Measurements from ENCODE around the gene MAGI1. TPM values are rescaled to one million over a fixed set of nuclear protein-coding genes. Genes with fewer than 3 reads are reported as not detected.
"Not testable (repeated sequence)": the region's sequence is repeated elsewhere in the genome, so short reads cannot be mapped to it uniquely, and the experiment has no call there.

The MAGI1 gene
- total RNA-seq, result 74.8 TPM
- long read RNA-seq, partial matches to known transcripts, result 7 of 97 reads
- long read RNA-seq, other reads (novel, unspliced or antisense), result 90 of 97 reads

- peak; percentile 93 for DNase-seq (ENCODE audit: low spot score)
These were observed at the start of gene MAGI1 for GRCh38 chr3:66038726-66039589. MAGI1 (minus strand) TSS chr3:66038918; CDS start chr3:66038308, 610 bp downstream.

DNA sequence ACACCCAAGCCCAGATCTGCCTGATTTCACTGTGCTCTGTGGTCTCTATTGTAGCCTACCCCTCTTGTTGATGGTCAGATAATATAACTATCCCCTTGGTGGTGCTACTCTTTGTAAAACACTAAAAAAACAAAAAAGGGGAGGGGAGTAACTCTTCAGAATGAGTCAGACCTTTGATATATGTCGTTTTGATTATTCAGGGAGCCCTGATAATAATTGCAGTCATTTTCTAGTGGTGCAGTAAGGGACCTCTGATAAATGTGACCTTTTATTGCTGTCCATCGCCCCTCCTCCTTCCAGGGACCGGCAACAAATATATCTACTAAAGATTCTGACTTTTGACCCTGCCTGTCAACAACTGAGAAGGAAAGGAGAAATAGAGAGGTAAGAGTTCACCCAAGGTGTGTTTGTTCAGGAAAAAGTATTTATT is 45.1 kb upstream of the MAGI1 start:
- no peak for DNase-seq (ENCODE audit: low spot score)

DNA sequence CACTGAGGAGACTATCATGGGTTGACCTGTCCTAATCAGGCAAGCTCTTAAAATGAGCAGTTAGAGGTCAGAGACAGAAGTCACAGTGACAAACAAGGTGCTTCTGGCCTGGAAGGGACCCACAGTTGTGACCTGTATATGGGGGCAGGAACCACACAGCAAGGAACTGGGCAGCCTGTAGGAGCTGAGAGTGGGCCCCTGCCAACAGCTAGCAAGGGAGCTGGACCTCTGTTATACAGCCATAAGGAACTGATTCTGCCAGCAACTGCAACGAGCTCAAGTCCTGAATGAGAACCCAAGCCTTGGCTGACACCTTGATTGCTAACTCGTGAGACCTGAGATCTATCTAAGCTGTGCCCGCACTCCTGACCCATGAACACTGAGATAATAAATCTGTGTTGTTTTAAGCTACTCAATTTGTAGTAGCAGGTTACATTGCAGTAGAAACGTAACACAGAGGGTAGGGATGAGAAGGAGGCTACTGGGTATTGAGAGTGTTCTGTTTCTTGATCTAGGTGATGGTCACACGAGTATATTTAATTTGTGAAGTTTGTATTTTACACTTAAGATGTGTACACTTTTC is 44.5 kb upstream of the MAGI1 start:
- DNase-seq (ENCODE audit: low spot score), result no peak

DNA sequence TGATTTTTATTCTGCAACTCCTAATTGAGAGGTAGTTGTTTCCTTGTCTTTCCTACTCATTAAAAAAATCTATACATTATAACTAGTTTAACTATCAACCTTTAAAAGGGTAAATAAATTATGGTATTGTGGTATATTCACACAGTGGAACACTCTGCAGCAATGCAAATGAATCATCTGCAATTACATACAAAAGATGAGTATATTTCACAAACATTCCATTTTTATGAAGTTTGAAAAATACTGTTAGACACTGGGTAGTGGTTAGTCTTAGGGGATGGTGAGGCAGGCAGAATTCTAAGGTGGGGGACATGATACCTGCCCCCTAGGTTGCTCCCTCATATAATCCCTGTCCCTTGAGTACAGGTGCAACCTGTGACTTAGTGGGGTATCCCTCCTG is 44.0 kb upstream of the MAGI1 start:
- DNase-seq (ENCODE audit: low spot score), result no peak

DNA sequence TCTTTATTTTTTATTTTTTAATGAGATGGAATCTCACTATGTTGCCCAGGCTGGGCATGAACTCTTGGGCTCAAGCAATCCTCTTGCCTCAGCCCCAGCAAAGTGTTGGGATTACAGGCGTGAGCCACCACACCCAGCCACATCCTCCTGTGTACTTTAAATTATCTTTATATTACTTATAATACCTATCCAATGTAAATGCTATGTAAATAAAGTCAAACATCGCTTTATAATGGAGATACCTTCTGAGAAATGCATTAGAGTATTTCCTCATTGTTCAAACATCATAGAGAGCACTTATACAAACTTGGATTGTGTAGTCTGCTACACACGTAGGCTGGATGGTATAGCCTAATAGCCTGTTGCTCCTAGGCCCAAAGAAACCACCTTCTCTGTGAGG is 41.4 kb upstream of the MAGI1 start:
- DNase-seq (ENCODE audit: low spot score), result no peak

DNA sequence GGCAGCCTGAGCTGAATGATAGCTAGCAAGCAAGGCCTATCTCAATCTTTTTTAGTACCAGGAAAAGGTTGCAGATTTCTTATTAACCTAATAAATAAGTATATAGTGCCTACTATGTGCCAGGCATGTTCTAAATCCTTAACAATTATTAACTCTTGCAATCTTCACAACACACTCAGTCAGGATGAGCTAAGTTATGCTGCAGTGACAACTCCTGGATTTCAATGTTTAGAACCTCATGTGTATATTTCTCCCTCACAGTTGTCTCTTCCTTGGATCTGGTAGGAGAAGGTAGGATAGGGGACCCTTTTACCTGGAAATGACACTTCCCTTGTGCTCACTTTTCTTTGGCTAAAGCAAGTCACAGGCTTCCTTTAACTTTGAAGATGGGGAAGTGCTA is 39.3 kb upstream of the MAGI1 start:
- no peak for DNase-seq (ENCODE audit: low spot score)

DNA sequence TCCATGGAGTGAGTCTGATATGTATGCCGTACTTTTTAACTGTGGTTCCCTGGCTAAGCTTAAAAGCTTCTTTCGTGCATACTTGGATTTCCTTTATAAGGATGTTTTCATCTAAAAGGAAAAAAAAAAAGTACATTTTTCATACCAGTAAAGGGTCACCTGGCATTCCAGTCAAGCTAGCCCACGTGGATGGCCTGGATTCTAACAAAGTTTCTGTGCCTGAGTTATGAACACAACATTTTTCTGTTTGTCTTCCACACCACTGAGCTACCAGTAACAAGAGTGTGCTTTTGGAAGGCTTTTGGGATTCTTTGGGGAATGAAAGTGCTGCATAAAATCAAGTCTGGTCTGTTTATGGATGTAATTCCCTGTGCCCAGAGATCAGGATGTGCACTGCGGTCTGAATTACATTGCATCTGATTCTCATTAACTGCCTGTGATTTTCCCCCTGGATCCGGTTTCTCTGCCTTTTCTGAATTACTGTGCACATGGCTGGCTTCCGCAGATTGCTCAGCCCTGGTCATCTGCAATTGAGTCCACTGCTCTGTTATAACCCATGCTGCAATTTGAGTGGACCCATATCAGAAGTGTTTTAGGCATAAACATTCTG is 38.2 kb upstream of the MAGI1 start:
- no peak for DNase-seq (ENCODE audit: low spot score)

GRCh38 chr3:66075281-66075680 is 36.6 kb upstream of the MAGI1 start:
- DNase-seq (ENCODE audit: low spot score), result no peak

- no peak for DNase-seq (ENCODE audit: low spot score)
These were observed 34.9 kb upstream of the MAGI1 start for GRCh38 chr3:66073464-66074141.

- no peak for DNase-seq (ENCODE audit: low spot score)
These were observed 29.5 kb upstream of the MAGI1 start for GRCh38 chr3:66068255-66068654.

GRCh38 chr3:66066963-66067617 is 28.4 kb upstream of the MAGI1 start:
- no peak for DNase-seq (ENCODE audit: low spot score)

DNA sequence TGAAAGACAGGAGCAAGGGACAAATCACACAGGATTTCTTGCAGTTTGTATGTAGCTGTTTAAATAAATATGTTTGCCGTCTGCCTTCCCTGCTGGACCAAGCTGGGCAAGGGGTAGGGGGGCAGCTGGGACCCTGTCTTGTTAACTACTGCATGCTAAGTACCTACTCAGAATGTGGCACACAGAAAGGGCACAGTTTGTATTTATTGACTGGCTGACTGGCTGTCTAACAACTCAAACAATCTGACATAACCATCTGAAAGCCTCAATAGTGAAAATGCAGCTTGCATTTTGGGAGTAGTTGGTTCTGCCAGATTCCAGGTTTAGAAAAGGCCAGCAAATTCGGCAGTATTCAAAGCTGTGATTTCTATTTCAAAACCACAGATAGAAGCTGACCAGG is 16.6 kb upstream of the MAGI1 start:
- DNase-seq (ENCODE audit: low spot score), result no peak

- no peak for DNase-seq (ENCODE audit: low spot score)
These were observed 14.9 kb upstream of the MAGI1 start for GRCh38 chr3:66053550-66054094.

- DNase-seq (ENCODE audit: low spot score), result no peak
These were observed 14.2 kb upstream of the MAGI1 start for GRCh38 chr3:66052721-66053549.

GRCh38 chr3:66050821-66051220 is 12.1 kb upstream of the MAGI1 start:
- DNase-seq (ENCODE audit: low spot score), result no peak

GRCh38 chr3:66048051-66048395 is 9.3 kb upstream of the MAGI1 start:
- DNase-seq (ENCODE audit: low spot score), result no peak

GRCh38 chr3:66047311-66048050 is 8.8 kb upstream of the MAGI1 start:
- DNase-seq (ENCODE audit: low spot score), result no peak

DNA sequence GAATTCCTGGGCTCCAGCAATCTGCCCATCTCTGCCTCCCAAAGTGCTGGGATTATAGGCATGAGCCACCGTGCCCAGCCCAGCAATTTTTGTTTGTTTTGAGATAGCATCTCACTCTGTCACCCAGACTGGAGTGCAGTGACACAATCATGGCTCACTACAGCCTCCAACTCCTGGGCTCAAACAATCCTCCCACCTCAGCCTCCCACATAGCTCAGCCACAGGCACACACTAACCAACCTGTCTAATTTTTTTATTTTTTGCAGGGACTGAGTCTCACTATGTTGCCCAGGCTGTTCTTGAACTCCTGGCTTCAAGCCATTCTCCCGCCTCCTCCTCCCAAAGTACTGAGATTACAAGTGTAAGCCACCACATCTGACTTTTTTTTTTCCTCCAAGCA is 7.6 kb upstream of the MAGI1 start:
- not testable (repeated sequence) for DNase-seq (ENCODE audit: low spot score)

DNA sequence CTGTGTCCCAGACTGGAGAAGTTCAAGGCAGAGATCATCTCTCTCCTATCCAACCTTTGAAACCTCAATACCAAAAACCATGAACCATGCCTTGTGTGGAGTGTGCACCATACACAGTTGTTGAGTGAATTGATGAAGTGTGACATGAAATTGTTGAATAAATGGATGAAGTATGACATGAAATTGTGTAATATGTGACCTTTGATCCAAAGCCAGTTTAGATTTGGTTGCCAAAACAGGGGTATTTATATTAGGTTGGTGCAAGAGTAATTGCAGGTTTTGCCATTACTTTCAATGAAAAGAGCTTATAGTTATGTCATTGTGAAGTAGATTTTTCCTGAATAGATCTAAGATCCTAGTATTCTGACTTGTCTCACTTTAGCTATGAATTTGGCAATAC is 3.1 kb upstream of the MAGI1 start:
- DNase-seq (ENCODE audit: low spot score), result no peak
